Large intestine (tissue), 3 donors: ENCODE data around the gene SEMA3F. TPM values are rescaled to one million over a fixed set of nuclear protein-coding genes. Genes with fewer than 3 reads are reported as not detected.

Experiments used
- DNase-seq, 2 donors: peaks; one replicate each; pipeline versions ENCODE4 v3.0.0 to v3.0.0-alpha.2; 2013
- H3K27ac ChIP-seq: one replicate; pipeline ENCODE4 v1.5.1; 2013; ENCODE audit warnings: low read length
- H3K27me3 ChIP-seq: 2 replicates; pipeline ENCODE4 v1.6.1; 2013; ENCODE audit warnings: low read length; ENCODE audit not compliant: control insufficient read depth, insufficient read depth
- H3K36me3 ChIP-seq: 2 replicates; pipeline ENCODE4 v1.6.1; 2013; ENCODE audit warnings: low read length; ENCODE audit not compliant: control insufficient read depth, insufficient read depth
- H3K4me1 ChIP-seq: one replicate; pipeline ENCODE4 v1.6.1; 2013; ENCODE audit warnings: low read length; ENCODE audit not compliant: control insufficient read depth, insufficient read depth
- H3K4me3 ChIP-seq: one replicate; pipeline ENCODE4 v1.5.1; 2013; ENCODE audit warnings: low read length
- H3K9me3 ChIP-seq: one replicate; pipeline ENCODE4 v1.6.1; 2013; ENCODE audit warnings: mild to moderate bottlenecking, low read depth, low read length, moderate library complexity; ENCODE audit not compliant: control insufficient read depth
- WGBS: methylation state at CpG from one replicate; pipeline ENCODE4 v1.1.5; 2013; ENCODE audit warnings: low lambda C conversion rate; ENCODE audit not compliant: insufficient coverage; 5-methylcytosine and 5-hydroxymethylcytosine counted together
- polyA plus RNA-seq: library from polyadenylated mRNA; unstranded; fragments of 120-200 nt; gene quantifications from one replicate; pipeline ENCODE4 v1.2.1, GENCODE V29; 2013

The SEMA3F gene
- polyA plus RNA-seq, 1 donor = 8.9 TPM

DNA sequence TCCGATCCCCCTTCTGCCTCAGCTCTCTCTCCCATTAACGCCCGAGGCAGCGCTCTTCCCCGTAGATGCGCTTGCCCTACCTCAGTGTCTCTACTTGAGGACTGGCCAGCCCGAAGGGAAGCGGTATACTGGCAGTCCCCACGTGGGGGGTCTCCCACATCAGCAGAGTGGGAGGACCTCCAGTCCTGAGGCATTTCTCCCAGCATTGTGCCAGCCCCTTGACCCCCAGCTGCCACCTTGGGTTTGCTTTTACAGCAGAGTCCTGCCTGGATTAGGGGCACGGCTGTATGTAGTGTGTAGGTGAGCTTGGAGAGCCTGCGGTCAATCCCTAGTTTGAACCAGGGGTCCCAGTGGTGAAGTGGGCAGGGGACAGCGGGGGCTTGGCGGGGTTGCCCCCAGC is 767 bp downstream of the SEMA3F start:
- Histone ChIP-seq H3K36me3 (no peaks in the 10 kb centered on the region), H3K27ac (no peak overlapping the region), H3K4me1 (peaks cover 27% of the 10 kb centered on the region), H3K9me3 (no peaks in the 10 kb centered on the region), H3K27me3 (peaks cover 51% of the 10 kb centered on the region), H3K4me3 (peak overlapping the region; percentile 44)
- WGBS = no CpG with 5 or more reads among the region's 13 CpGs
- DNase-seq = no peak

DNA sequence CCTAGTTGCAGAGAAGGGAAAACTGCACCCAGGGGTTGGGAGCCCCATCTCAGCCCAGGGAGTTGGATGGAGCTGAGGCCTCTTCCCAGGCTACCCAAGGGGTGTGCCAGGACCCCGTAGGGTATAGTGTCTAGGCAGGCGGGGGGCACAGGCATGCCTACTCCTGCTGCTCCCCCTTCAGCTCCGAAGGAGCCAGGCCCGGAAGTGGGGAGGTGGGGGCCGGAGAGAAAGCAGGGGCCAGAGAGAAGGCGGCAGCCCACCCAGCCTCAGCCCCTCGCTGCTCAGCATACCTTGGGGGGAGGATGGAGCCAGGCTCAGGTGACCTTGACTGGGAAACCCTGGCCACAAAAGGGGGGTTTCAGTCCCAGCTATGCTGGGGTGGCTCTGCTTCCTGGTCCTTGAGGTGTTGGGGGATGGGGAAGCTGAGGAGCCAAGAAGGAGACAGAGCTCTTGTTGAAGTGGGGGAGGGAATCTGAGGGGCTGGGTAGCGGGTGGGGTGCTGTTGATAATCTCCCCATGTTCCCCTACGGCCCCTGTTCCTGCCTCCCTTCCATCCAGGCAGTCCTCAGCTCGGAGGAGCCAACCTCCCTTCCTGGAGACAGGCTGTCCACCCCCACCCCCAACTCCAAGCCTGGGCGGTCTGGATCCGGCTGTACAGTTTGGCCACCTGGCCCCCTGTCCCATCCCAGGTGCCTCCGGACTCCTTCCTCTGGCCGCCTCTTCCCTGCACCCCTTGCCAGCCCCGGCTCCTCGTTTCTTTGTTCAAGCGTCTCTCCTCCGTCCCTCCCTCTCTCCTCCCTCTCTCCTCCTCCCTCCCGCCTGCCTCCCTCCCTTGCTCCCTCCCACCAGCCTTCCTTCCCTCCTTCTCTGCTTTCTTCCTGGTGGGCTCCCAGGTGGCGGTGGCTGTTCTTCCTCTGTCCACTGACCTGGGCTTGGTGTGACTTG is 1.7 kb downstream of the SEMA3F start:
- Histone ChIP-seq H3K4me1 (peaks cover 35% of the 10 kb centered on the region), H3K4me3 (peak overlapping the region; percentile 44), H3K36me3 (no peaks in the 10 kb centered on the region), H3K9me3 (no peaks in the 10 kb centered on the region), H3K27ac (peak overlapping the region; percentile 17), H3K27me3 (peaks cover 61% of the 10 kb centered on the region)
- 26% methylated on average over 4 of the region's 20 CpGs for WGBS
- no peak for DNase-seq

GRCh38 chr3:50157827-50158529 is 2.9 kb downstream of the SEMA3F start:
- peaks cover 67% of the 10 kb centered on the region for H3K27me3 ChIP-seq
- WGBS = no CpG with 5 or more reads among the region's 12 CpGs
- no peak overlapping the region for H3K4me3 ChIP-seq
- H3K36me3 ChIP-seq = no peaks in the 10 kb centered on the region
- DNase-seq = no peak
- H3K9me3 ChIP-seq = no peaks in the 10 kb centered on the region
- H3K27ac ChIP-seq = no peak overlapping the region
- peaks cover 38% of the 10 kb centered on the region for H3K4me1 ChIP-seq

- Histone ChIP-seq H3K27me3 (peaks cover 61% of the 10 kb centered on the region), H3K4me3 (no peak overlapping the region), H3K36me3 (no peaks in the 10 kb centered on the region), H3K9me3 (no peaks in the 10 kb centered on the region), H3K4me1 (peaks cover 41% of the 10 kb centered on the region), H3K27ac (no peak overlapping the region)
- DNase-seq = no peak
- no CpG with 5 or more reads among the region's 10 CpGs for WGBS
Observed at GRCh38 chr3:50158530-50159146, 3.5 kb downstream of the SEMA3F start.

- Histone ChIP-seq H3K4me1 (peaks cover 51% of the 10 kb centered on the region), H3K27ac (no peak overlapping the region), H3K4me3 (no peak overlapping the region), H3K27me3 (peaks cover 56% of the 10 kb centered on the region), H3K36me3 (no peaks in the 10 kb centered on the region), H3K9me3 (no peaks in the 10 kb centered on the region)
- WGBS = no CpG with 5 or more reads among the region's 7 CpGs
- DNase-seq = no peak
Observed at GRCh38 chr3:50160561-50160983, 5.4 kb downstream of the SEMA3F start.

DNA sequence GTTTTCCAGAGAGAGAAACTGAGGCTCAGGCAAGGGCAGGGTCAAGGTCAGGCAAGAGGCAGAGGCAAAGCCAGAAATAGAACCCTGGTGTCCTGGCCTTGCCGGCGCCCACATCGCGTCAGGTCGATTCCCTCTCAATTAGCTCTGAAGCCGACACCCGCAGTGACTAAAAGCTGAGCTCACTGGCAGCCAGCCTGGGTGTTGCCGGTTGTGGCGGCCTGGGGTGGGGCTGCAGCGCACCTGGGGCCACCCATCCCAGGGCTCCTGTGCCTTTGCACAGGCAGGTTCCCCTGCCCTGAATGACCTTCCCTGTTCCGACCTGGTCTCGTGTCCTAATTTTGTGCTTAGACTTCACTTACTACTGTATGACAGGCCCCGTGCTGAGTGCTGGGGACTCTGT is 6.2 kb downstream of the SEMA3F start:
- no peak overlapping the region for H3K4me3 ChIP-seq
- WGBS = no CpG with 5 or more reads among the region's 13 CpGs
- H3K27ac ChIP-seq = no peak overlapping the region
- H3K4me1 ChIP-seq = peaks cover 52% of the 10 kb centered on the region
- H3K27me3 ChIP-seq = peaks cover 49% of the 10 kb centered on the region
- no peak for DNase-seq
- H3K36me3 ChIP-seq = no peaks in the 10 kb centered on the region
- no peaks in the 10 kb centered on the region for H3K9me3 ChIP-seq

DNA sequence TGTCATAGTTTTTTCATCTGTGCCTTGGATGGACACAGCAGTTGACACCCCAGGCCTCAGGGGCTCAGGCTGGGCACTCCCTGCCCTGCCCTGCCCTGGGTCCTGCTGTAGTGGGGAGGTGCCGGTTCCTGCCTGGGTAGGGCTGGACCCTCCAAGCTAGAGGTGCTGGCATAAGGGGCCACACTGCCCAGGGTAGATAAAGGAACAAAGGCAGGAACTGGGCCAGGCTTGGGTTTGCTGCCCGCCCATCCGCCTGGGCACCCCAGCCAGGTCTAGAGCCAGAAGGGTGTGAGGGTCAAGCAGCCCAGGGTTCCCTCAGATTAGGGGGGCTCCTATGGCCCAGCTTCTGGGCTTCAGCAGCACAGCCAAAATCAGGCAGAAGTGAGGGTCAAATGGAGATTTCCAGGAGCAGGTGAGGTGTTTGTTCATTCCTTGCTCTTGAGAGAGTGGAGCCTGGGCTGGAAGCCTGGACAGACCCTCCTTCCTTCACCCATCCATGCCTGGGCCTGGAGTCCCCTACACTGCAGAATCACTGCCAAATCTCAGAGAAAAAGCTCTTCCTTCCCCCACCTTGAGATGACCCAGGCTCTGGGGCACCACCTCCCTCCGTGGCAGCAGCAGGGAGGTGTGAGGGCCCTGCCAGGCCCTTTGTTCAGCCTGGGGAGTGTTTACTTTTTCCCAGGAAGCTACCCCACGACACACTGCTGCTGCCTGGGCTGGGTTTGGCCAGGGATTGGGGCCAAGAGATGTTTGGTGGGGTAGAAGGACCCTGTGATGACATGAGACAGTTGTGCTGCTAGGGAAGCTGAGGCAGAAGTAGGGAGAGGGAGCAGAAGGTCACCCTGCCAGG is 7.1 kb downstream of the SEMA3F start:
- H3K9me3 ChIP-seq = no peaks in the 10 kb centered on the region
- WGBS = no CpG with 5 or more reads among the region's 5 CpGs
- no peak overlapping the region for H3K27ac ChIP-seq
- no peaks in the 10 kb centered on the region for H3K36me3 ChIP-seq
- H3K27me3 ChIP-seq = peaks cover 39% of the 10 kb centered on the region
- peaks cover 56% of the 10 kb centered on the region for H3K4me1 ChIP-seq
- no peak overlapping the region for H3K4me3 ChIP-seq
- no peak for DNase-seq

GRCh38 chr3:50163572-50164455 is 8.7 kb downstream of the SEMA3F start:
- Histone ChIP-seq H3K36me3 (no peaks in the 10 kb centered on the region), H3K9me3 (no peaks in the 10 kb centered on the region), H3K27me3 (peaks cover 30% of the 10 kb centered on the region), H3K27ac (peak overlapping the region; percentile 60), H3K4me3 (no peak overlapping the region), H3K4me1 (peaks cover 50% of the 10 kb centered on the region)
- WGBS = no CpG with 5 or more reads among the region's 8 CpGs
- DNase-seq = peak in 1 of 2 donors; percentile 28

DNA sequence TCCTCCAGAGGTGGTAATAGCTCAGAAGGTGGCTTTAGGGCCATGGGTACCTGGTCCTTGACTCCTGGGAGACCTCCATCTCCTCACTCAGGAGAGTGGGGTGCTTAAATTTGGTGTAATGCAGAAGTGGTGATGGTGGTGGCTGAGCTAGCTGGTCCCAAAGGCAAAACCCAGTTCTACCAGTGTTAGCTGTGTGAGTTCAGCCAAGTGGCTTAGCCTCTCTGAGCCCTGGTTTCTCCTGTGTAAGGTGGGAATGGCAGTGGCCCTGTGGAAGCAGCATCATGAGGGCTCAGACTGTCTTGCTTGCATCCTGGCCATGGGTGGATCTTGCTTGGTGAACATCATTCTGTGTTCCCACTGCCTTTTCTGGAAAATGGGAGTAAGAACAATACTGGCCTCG is 9.4 kb downstream of the SEMA3F start:
- Histone ChIP-seq H3K27me3 (peaks cover 25% of the 10 kb centered on the region), H3K36me3 (no peaks in the 10 kb centered on the region), H3K4me1 (peaks cover 50% of the 10 kb centered on the region), H3K27ac (peak overlapping the region; percentile 60), H3K4me3 (no peak overlapping the region), H3K9me3 (no peaks in the 10 kb centered on the region)
- DNase-seq = no peak
- WGBS = no CpG with 5 or more reads among the region's 1 CpG
